Measurements from ENCODE around the gene NPHS1. TPM values are rescaled to one million over a fixed set of nuclear protein-coding genes. Genes with fewer than 3 reads are reported as not detected.
A peak's percentile ranks its signal among the peaks of the same experiment; 100 is the strongest.

NPHS1 gene
- total and polyA plus RNA-seq, 3 donors from 2014 or later: 1.8 to 3.8 (median 2.7) TPM

DNA sequence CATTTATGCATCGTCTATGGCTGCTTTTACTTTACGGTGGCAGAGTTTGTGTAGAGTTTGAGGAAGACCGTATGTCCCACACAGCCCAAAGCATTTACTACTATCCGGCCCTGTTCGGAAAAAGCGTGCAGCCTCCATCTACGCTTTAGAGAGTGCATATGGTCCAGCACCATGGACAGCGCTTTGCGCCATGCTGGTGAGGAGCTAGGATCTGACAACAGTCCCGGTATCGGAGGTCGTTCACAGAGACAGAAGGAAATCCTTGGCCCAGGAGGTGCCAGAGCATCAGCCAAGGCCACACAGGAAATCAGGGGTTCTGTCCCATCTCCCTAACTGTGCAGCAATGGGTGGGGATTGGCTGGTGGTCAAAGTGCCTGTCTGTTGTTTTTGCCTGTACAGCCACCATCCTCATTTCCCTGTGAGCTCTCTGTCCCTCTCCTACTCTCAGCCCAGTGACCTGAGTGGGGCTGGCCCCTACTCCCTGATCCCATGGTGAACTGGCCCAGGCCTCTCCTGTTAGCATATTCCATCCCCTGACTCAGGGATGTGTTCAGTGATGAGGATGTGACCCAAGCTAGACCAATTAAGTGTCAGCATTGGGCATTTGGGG lies 23.5 kb downstream of the NPHS1 start:
- H3K9me3 ChIP-seq: no peaks in the 10 kb centered on the region
- TF ChIP-seq, protein P1, sequence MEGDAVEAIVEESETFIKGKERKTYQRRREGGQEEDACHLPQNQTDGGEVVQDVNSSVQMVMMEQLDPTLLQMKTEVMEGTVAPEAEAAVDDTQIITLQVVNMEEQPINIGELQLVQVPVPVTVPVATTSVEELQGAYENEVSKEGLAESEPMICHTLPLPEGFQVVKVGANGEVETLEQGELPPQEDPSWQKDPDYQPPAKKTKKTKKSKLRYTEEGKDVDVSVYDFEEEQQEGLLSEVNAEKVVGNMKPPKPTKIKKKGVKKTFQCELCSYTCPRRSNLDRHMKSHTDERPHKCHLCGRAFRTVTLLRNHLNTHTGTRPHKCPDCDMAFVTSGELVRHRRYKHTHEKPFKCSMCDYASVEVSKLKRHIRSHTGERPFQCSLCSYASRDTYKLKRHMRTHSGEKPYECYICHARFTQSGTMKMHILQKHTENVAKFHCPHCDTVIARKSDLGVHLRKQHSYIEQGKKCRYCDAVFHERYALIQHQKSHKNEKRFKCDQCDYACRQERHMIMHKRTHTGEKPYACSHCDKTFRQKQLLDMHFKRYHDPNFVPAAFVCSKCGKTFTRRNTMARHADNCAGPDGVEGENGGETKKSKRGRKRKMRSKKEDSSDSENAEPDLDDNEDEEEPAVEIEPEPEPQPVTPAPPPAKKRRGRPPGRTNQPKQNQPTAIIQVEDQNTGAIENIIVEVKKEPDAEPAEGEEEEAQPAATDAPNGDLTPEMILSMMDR (IDR thresholded peaks at IDR 0.05): no peak
- no peak for TF ChIP-seq POLR2A (IDR thresholded peaks at IDR 0.05)
- 4% methylated on average over 10 to 12 of the region's 12 CpGs for WGBS, 2 donors

DNA sequence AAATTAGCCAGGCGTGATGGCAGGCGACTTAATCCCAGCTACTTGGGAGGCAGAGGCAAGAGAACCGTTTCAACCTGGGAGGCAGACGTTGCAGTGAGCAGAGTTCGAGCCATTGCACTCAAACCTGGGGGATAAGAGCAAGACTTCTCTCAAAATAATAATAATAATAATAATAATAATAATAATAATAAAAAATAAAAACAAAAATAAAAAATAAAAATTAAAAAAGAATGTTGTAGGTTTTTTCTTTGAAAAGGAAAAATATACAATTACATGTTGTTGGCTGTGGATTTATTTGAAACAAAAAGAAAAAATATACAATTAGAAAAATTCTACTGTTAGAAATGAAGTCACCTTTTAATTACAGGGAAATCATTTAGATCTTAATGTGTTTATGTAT lies 28.2 kb downstream of the NPHS1 start:
- H3K27ac ChIP-seq: no peak overlapping the region
- TF ChIP-seq POLR2A (IDR thresholded peaks at IDR 0.05): no peak
- TF ChIP-seq, protein P1 (IDR thresholded peaks at IDR 0.05): no peak
- H3K9me3 ChIP-seq: no peaks in the 10 kb centered on the region
- H3K36me3 ChIP-seq (ENCODE audit: low read depth, missing control alignments): no peaks in the 10 kb centered on the region
- H3K4me3 ChIP-seq: no peak overlapping the region
- WGBS, 2 donors: 90 to 96% methylated on average over 5 of the region's 5 CpGs
- H3K4me1 ChIP-seq: no peaks in the 10 kb centered on the region
- no peak for DNase-seq
- intact Hi-C loops (cut with DNase I; ENCODE audit: low total_unique reads): no loop called here
- no peaks in the 10 kb centered on the region for H3K27me3 ChIP-seq

More for the DNA sequence above, 23.5 kb downstream of the NPHS1 start:
- DNase-seq: peak; percentile 89
- no peaks in the 10 kb centered on the region for H3K27me3 ChIP-seq
- no peaks in the 10 kb centered on the region for H3K4me1 ChIP-seq
- no peak overlapping the region for H3K27ac ChIP-seq
- H3K36me3 ChIP-seq (ENCODE audit: low read depth, missing control alignments): no peaks in the 10 kb centered on the region
- intact Hi-C loops (cut with DNase I; ENCODE audit: low total_unique reads): no loop called here
- H3K4me3 ChIP-seq: no peak overlapping the region

DNA sequence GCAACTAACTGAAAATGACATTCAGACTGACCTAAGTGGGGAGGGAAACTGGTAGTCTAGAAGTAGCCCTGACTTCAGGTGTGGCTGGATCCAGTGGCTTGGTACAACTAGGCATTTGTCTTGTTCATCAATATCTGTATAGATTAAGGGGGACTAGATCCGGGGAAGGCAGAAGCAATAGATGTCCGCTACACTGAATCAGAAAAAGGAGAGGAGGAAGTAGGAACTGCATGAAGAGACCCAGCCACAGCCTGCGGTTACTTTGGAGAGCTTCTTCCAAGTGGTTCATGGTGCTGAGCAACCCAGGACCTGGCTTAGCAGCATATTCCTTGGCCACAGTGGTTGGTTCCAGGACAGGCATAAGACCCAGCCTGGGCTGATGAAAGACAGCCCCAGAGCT lies 29.7 kb downstream of the NPHS1 start:
- DNase-seq: no peak
- Histone ChIP-seq H3K27me3 (no peaks in the 10 kb centered on the region), H3K9me3 (no peaks in the 10 kb centered on the region), H3K36me3 (ENCODE audit: low read depth, missing control alignments) (no peaks in the 10 kb centered on the region), H3K4me1 (no peaks in the 10 kb centered on the region), H3K4me3 (no peak overlapping the region), H3K27ac (no peak overlapping the region)
- intact Hi-C loops (cut with DNase I; ENCODE audit: low total_unique reads): no loop called here
- TF ChIP-seq, protein P1 (IDR thresholded peaks at IDR 0.05): no peak
- TF ChIP-seq POLR2A (IDR thresholded peaks at IDR 0.05): no peak
- 65 to 74% methylated on average over 3 of the region's 3 CpGs for WGBS, 2 donors

DNA sequence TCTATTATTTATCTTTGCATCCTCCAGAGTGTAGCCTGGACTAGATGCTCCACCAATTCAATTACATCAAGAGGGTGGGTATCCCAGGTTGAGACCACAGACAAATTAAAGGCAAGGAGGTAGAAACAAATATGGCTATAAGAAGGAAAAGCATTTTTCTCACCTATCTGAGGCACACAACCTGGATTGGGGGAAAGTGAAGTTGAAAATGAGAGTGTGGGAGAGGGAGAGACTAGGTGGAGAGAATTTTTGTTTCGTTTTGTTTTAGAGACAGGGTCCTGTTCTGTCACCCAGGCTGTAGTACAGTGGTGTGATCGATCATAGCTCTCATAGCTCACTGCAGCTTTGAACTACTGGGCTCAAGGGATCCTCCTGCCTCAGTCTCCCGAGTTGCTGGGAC lies 33.9 kb downstream of the NPHS1 start:
- no peak overlapping the region for H3K4me3 ChIP-seq
- TF ChIP-seq, protein P1 (IDR thresholded peaks at IDR 0.05): no peak
- TF ChIP-seq POLR2A (IDR thresholded peaks at IDR 0.05): no peak
- 62 to 87% methylated on average over 3 of the region's 3 CpGs for WGBS, 2 donors
- H3K27ac ChIP-seq: no peak overlapping the region
- DNase-seq: no peak
- H3K36me3 ChIP-seq (ENCODE audit: low read depth, missing control alignments): no peaks in the 10 kb centered on the region
- intact Hi-C loops (cut with DNase I; ENCODE audit: low total_unique reads): no loop called here
- H3K27me3 ChIP-seq: no peaks in the 10 kb centered on the region
- H3K4me1 ChIP-seq: no peaks in the 10 kb centered on the region
- no peaks in the 10 kb centered on the region for H3K9me3 ChIP-seq

DNA sequence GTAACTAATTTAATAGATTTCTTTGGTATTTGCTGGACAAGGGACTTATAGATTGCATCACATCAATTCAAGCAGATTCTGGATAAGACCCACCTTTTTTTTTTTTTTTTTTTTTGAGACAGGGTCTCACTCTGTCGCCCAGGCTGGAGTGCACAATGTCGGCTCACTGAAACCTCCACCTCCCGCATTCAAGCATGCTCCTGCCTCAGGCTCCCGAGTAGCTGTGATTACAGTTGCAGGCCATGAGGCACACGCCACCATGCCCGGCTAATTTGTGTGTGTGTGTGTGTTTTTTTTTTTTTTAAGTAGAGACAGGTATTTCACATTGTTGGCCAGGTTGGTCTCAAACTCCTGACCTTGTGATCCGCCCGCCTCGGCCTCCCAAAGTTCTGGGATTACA lies 35.5 kb downstream of the NPHS1 start:
- H3K27ac ChIP-seq: no peak overlapping the region
- no peak for DNase-seq
- intact Hi-C loops (cut with DNase I; ENCODE audit: low total_unique reads): no loop called here
- H3K4me3 ChIP-seq: no peak overlapping the region
- H3K4me1 ChIP-seq: no peaks in the 10 kb centered on the region
- H3K36me3 ChIP-seq (ENCODE audit: low read depth, missing control alignments): no peaks in the 10 kb centered on the region
- no peaks in the 10 kb centered on the region for H3K27me3 ChIP-seq
- WGBS, 2 donors: 81 to 85% methylated on average over 8 to 9 of the region's 9 CpGs
- no peaks in the 10 kb centered on the region for H3K9me3 ChIP-seq
- no peak for TF ChIP-seq POLR2A (IDR thresholded peaks at IDR 0.05)
- TF ChIP-seq, protein P1 (IDR thresholded peaks at IDR 0.05): no peak

Data from testis (tissue), 3 donors.